ENCODE results near the gene AHNAK2.

- TF ChIP-seq EZH2phosphoT487 (IDR thresholded peaks at IDR 0.05; ENCODE audit: insufficient read depth, low read depth) (no peak), EZH2 (IDR thresholded peaks at IDR 0.05; ENCODE audit: insufficient read depth, poor library complexity, severe bottlenecking) (no peak)
These were observed 42.2 kb downstream of the AHNAK2 start for GRCh38 chr14:104935955-104936354.
